Inflammatory macrophage (primary cell): ENCODE data around the gene NECTIN1.
A peak's percentile ranks its signal among the peaks of the same experiment; 100 is the strongest.

Experiments
- DNase-seq, 2 donors: peaks; one replicate each; pipeline ENCODE4 v3.0.0-alpha.2; 2020 to 2022

NECTIN1 gene

GRCh38 chr11:119712459-119713358 lies 16.3 kb downstream of the NECTIN1 start:
- DNase-seq = peak; percentile 63 to 78

- DNase-seq = no peak
Measured at GRCh38 chr11:119712006-119712405, 17.0 kb downstream of the NECTIN1 start.

DNA sequence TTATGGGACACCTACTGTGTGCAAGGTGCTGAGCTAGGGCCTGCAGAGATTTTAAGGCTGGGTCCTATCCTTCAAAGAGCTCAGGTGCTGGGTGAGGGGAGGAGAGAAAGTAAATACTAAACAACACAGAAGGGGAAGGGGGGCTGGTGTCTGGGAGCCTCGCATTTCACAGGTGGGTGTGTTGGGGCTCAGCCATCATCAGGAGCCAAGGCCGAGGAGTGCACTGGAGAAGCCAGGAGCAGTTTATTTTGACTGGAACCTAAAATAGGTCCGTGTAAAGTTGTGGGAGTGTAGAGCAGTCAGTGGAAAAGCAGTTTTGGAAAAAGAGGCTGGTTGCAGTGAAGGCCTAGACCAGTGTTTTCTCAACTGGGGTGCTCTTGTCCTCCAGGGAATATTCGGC lies 17.5 kb downstream of the NECTIN1 start:
- DNase-seq = no peak

DNA sequence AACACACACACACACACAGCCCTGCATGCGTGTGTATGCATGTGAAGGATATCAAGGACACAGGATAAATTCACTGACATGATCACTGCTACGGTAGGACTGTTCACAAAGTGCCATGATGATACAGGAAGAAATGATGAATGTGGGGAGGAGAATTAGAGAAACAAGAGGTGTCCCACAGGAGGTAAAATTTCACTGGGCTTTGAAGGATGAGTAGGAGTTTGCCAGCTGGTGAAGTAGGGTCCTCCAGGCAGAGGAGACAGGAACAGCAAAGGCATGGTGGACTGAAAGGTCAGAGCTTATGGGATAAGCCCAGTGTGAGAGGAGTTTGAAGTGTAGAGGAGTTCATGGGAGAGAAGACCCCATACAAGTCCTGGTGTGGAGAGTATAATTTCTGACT lies 18.6 kb downstream of the NECTIN1 start:
- DNase-seq = no peak

GRCh38 chr11:119709638-119710346 lies 19.2 kb downstream of the NECTIN1 start:
- DNase-seq = peak in 1 of 2 donors; percentile 24

- no peak for DNase-seq
Measured at GRCh38 chr11:119709171-119709570, 19.8 kb downstream of the NECTIN1 start.

- DNase-seq = no peak
Measured at GRCh38 chr11:119708384-119708783, 20.6 kb downstream of the NECTIN1 start.

DNA sequence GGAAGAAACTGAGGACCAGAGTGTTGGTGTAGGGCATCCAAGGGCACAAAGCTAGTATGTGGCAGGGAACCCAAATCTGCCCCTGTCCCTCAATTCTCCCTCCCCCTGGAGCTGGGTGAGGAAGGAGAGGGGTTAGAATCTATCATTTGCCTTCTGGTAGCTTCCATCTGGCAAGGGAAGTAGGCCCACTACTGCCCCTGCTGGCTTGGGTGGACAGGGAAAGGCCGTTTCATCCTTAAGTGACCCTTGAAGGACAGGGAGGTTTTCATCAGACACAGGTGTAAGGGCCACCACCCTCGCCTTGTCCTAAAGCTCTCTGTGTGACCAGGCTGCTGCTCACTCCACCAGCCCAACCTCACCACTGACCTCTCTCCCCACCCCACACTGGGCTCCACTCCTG lies 22.1 kb downstream of the NECTIN1 start:
- DNase-seq = no peak

GRCh38 chr11:119706029-119706428 lies 23.0 kb downstream of the NECTIN1 start:
- no peak for DNase-seq

GRCh38 chr11:119705362-119705761 lies 23.6 kb downstream of the NECTIN1 start:
- DNase-seq = no peak

DNA sequence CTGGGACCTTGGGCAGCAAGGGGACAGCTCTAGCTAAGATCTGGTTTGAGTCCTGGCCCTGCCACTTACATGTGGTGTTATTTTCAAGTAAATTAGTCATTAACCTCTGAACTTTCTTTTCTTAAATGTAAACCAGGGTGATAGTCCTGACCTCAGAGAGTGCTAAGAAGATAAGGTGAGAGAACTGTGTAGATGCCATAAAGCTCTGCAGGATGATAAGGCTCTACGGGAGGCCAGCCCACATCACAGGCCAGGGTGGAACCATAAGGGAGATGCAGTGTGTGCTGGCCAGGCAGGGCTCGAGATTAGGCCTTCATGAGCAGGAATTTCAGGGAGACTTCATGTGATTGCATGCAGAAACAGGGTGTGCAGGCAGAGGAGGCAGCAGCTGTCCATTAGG lies 24.2 kb downstream of the NECTIN1 start:
- no peak for DNase-seq

DNA sequence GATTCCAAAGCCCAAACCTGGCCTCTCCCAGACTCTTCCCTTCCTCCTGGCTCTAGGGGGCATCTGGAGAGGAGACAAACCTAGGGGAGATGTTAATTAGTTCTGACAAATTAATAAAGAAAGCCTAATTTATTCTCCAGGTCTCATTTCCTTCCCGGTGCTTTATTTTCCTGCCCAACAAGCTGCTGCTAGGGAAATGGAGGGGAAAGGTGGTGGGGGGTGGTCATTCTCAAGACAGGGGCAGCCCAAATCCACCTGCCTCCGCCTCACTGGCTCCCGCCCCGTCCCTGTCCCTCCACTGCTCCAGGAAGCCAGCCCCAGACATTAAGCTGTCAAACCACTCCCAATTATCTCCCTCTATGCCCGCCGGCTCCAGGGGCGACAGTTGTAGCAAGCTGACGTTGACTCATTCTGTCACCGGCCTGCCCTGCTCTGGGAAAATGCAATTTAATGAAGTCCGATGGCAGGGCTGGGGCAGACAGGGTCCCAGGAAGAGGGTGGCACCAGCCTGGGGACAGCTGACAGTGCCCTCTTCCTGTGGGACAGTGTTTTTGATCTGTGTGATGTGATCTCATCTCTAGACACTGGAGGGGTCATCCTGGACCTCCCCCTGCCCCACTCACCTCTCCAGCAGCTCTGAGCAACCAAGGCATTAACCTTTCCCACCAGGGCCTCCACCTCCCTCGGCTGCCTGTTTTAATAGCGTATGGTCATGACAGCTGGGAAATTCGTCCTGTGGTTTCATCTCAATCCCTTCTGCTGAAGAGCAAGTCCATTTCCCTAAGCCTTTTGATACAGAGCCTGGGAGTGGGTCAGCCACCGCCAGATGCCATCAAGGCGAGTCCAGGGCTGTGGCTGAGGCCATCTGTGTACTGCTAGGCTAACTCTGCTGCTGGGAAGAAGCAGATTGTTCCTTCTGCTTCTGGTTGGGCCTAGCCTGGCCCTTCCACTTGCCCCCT lies 27.1 kb downstream of the NECTIN1 start:
- no peak for DNase-seq

- DNase-seq = no peak
Measured at GRCh38 chr11:119700536-119701346, 28.3 kb downstream of the NECTIN1 start.

DNA sequence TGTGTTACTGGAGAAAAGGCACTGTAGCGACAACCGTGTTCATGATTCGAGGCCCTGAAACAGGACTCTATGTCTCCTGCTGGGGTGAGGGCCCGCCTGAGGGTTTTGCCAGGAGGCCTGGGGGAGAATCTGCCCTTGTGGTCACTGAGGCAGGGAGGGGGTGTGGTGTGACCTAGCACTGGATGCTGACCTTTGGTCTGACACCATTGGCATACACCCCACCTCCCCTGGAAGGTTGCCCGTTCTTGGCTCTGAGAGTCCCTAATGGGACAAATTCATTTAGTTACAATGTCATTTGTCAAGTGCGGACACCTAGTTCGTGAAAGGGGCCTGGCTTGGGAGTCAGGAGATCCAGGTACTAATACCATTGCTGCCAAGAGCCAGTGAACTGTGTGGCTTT lies 29.0 kb downstream of the NECTIN1 start:
- DNase-seq = no peak

DNA sequence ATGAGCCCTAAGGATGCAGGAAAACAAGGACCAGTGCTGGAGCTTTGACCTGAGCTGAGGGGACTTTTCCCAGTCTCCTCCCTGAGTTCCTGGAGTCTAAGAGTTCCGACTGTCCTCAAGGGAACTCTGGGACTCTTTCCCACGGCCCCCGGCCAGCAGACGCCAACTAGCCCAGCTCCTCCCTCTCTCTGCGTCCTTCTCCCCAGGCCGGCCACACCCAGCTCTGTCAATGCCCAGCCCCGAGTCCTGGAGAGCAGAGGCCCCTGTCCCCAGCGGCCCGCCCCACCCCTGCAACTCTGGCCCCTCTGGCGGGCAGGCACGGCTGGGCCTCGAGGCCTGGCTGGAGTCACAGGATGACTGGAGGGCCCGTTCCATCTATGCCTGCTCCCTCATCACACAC lies 29.8 kb downstream of the NECTIN1 start:
- no peak for DNase-seq

DNA sequence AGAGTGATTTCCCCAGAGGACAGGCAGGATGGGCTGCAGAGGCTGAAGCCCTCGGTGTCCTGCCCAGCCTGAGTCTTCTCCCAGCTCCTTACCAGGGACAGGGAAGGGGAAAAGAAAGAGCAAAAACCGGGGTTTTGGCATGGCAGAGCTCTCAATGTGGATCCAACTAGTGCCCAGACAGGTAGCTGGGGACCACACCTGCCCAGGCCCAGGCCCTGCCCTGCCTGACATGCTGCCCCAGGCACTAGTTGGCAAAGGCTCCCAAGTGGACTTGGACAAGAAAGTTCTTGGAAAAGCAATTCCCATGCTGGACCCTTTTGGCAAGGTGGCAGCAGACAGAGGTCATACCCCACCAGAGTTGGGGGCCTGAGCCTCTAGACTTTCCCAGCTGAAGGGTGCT lies 31.1 kb downstream of the NECTIN1 start:
- no peak for DNase-seq

DNA sequence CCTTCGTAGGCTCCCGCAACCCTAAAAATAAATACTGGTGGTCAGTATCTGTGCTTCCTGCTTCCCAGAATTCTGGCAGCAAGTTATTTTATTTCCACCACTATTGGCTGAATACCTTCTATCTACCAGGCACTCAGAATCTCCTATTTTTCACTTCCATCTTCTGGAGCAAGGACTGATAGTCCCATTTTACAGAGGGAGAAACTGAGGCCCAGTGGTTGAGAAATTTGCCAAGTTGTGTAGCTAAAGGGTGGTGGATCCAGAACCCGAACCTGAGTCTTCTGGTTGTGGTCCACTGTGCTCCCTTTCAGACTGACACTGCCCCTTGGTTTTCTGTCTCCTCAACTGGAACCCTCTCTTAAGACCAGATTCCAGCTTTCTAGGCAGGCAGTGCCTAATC lies 31.6 kb downstream of the NECTIN1 start:
- no peak for DNase-seq

- DNase-seq = no peak
Measured at GRCh38 chr11:119696378-119697222, 32.4 kb downstream of the NECTIN1 start.

DNA sequence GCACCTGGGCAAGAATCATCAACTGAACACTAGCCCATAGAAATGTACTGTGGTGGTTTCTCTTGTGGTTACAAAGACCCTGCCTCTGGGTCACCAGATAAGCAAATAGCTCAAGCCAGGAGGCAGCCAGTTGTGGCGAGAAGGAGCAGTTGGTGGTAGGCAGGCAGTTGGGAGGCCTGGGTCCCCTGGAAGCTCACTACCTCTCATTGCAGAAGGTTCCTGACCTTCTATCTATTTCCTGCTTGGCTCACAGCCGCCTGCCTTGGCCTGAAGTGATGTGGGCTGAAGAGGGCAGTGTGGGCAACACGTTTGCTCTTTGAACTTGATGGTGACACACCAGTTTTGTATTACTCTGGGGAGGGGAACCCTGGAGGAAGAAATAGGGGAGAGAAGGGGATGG lies 34.7 kb downstream of the NECTIN1 start:
- no peak for DNase-seq

GRCh38 chr11:119693253-119693815 lies 35.7 kb downstream of the NECTIN1 start:
- no peak for DNase-seq

DNA sequence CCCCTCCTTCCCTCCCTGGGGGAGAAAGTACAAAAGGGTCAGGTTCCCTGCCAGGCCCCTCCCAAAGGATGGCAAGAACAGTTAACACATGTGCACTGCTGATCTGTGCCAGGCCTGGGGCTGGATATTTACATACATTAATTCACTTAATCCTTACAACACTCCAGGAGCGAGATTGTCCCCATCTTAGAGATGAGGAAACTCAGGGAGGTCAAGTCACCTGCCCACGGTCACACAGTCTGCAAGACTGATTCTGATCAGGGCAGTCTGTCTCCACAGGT lies 36.5 kb downstream of the NECTIN1 start:
- DNase-seq = no peak
